GM23338 (cell line): ENCODE results near the gene SLIT1. TPM values are rescaled to one million over a fixed set of nuclear protein-coding genes. Genes with fewer than 3 reads are reported as not detected.
A peak's percentile ranks its signal among the peaks of the same experiment; 100 is the strongest.

Source experiments
- ATAC-seq: fragments of 200-7000 bp; cut with Tn5 transposase; 3 replicates; pipeline ENCODE4 v1.9.1; 2020
- DNase-seq: peaks from one replicate; pipeline ENCODE4 v3.0.0-alpha.2; 2015; ENCODE audit warnings: low spot score
- H2AFZ ChIP-seq: fragments of 200-600 bp; sonication (generic); 2 replicates; pipeline ENCODE4 v1.8.0; 2016; ENCODE audit warnings: antibody characterized with exemption, mild to moderate bottlenecking, moderate library complexity
- H3F3A ChIP-seq: fragments of 200-600 bp; sonication (generic); replicated peaks from 2 replicates; pipeline ENCODE4 v1.8.0; 2017; ENCODE audit warnings: antibody characterized with exemption, mixed run types, low read depth
- H3K27ac ChIP-seq: fragments of 200-600 bp; sonication (generic); 2 replicates; pipeline ENCODE4 v1.6.1; 2016; ENCODE audit warnings: low read depth
- H3K27me3 ChIP-seq: fragments of 200-600 bp; sonication (generic); 2 replicates; pipeline ENCODE4 v1.8.0; 2016; ENCODE audit warnings: mild to moderate bottlenecking, mixed run types, moderate library complexity; ENCODE audit not compliant: insufficient read depth
- H3K36me3 ChIP-seq: fragments of 200-600 bp; sonication (generic); 2 replicates; pipeline ENCODE4 v1.8.0; 2016; ENCODE audit warnings: mild to moderate bottlenecking; ENCODE audit not compliant: insufficient read depth
- H3K4me1 ChIP-seq: fragments of 200-600 bp; sonication (generic); 2 replicates; pipeline ENCODE4 v1.8.0; 2016; ENCODE audit warnings: mild to moderate bottlenecking, moderate library complexity; ENCODE audit not compliant: insufficient read depth
- H3K4me2 ChIP-seq: fragments of 200-600 bp; sonication (generic); 2 replicates; pipeline ENCODE4 v1.7.1; 2017; ENCODE audit warnings: mixed run types
- H3K4me3 ChIP-seq: fragments of 200-600 bp; sonication (generic); 2 replicates; pipeline ENCODE4 v1.6.1; 2016; ENCODE audit warnings: mixed run types
- H3K79me2 ChIP-seq: fragments of 200-600 bp; sonication (generic); replicated peaks from 2 replicates; pipeline ENCODE4 v1.8.0; 2017; ENCODE audit warnings: mild to moderate bottlenecking; ENCODE audit not compliant: insufficient read depth
- H3K9me2 ChIP-seq: fragments of 200-600 bp; sonication (generic); 2 replicates; pipeline ENCODE4 v1.8.0; 2017; ENCODE audit not compliant: insufficient read depth
- H4K20me1 ChIP-seq: fragments of 200-600 bp; sonication (generic); replicated peaks from 2 replicates; pipeline ENCODE4 v1.8.0; 2017; ENCODE audit warnings: mild to moderate bottlenecking; ENCODE audit not compliant: insufficient read depth
- H3K27ac Mint-ChIP-seq: 2 replicates; pipeline ENCODE4 v1.8.0; 2020; ENCODE audit warnings: inconsistent platforms, mild to moderate bottlenecking, moderate library complexity, mixed read lengths
- H3K27me3 Mint-ChIP-seq: 3 replicates; pipeline ENCODE4 v1.8.0; 2022; ENCODE audit warnings: low read depth, mild to moderate bottlenecking, moderate library complexity, mixed read lengths, inconsistent platforms; ENCODE audit not compliant: insufficient read depth, poor library complexity
- H3K36me3 Mint-ChIP-seq: 3 replicates; pipeline ENCODE4 v1.8.0; 2021; ENCODE audit warnings: low read depth, mild to moderate bottlenecking, inconsistent platforms, moderate library complexity, mixed read lengths
- H3K4me1 Mint-ChIP-seq: 3 replicates; pipeline ENCODE4 v1.8.0; 2020; ENCODE audit warnings: mild to moderate bottlenecking, inconsistent platforms, mixed read lengths
- H3K4me3 Mint-ChIP-seq: 3 replicates; pipeline ENCODE4 v1.8.0; 2021; ENCODE audit warnings: moderate library complexity, mild to moderate bottlenecking, inconsistent platforms, mixed read lengths
- H3K9me3 Mint-ChIP-seq: 3 replicates; pipeline ENCODE4 v1.8.0; 2020; ENCODE audit warnings: moderate library complexity, mild to moderate bottlenecking, inconsistent platforms, mixed read lengths
- CREB1 ChIP-seq: fragments of 250-450 bp; sonication (Bioruptor Pico); IDR thresholded peaks from 2 replicates; pipeline ENCODE4 v1.5.0; 2020; ENCODE audit warnings: low read depth, mild to moderate bottlenecking, moderate library complexity
- JUNB ChIP-seq: IDR thresholded peaks from one replicate; pipeline ENCODE4 v1.6.1; 2016; ENCODE audit warnings: antibody characterized with exemption; ENCODE audit not compliant: unreplicated experiment
- NANOG ChIP-seq: IDR thresholded peaks from 2 replicates; pipeline ENCODE4 v1.6.1; 2016; ENCODE audit warnings: antibody characterized with exemption, borderline replicate concordance
- POLR2AphosphoS5 ChIP-seq: IDR thresholded peaks from 2 replicates; pipeline ENCODE4 v1.6.1; 2016; ENCODE audit warnings: antibody characterized with exemption, low read depth
- STAT1 ChIP-seq: IDR thresholded peaks from one replicate; pipeline ENCODE4 v1.6.1; 2016; ENCODE audit warnings: antibody characterized with exemption; ENCODE audit not compliant: unreplicated experiment
- ZNF114 ChIP-seq: fragments of 250-450 bp; sonication (Bioruptor Pico); IDR thresholded peaks from 2 replicates; pipeline ENCODE4 v1.5.0; 2020; ENCODE audit warnings: mild to moderate bottlenecking, moderate library complexity
- ZNF331 ChIP-seq: fragments of 250-450 bp; sonication (Bioruptor Pico); IDR thresholded peaks from 2 replicates; pipeline ENCODE4 v1.5.0; 2020; ENCODE audit warnings: low read depth, mild to moderate bottlenecking, moderate library complexity
- polyA plus RNA-seq: library from polyadenylated mRNA; unstranded; fragments of >200 nt; fragmentation: Nextera tagmentation; extraction: Ambion mirVana; gene quantifications from 2 replicates; pipeline ENCODE4 v1.2.1, GENCODE V29; 2016
- total RNA-seq: library from RNA; depleted of rRNA; stranded (reverse); fragments of >200 nt; shearing (Covaris generic); gene quantifications from 2 replicates; pipeline ENCODE4 v1.2.3, GENCODE V29; 2014
- TF ChIP-seq, protein P1 (sequence below): IDR thresholded peaks from one replicate; pipeline ENCODE4 v1.6.1; 2018; ENCODE audit warnings: antibody characterized with exemption; ENCODE audit not compliant: unreplicated experiment
- TF ChIP-seq, protein P2 (sequence below): IDR thresholded peaks from 2 replicates; pipeline ENCODE4 v1.6.1; 2016; ENCODE audit warnings: antibody characterized with exemption
- TF ChIP-seq, protein P3 (sequence below): fragments of 250-450 bp; sonication (Bioruptor Pico); IDR thresholded peaks from 2 replicates; pipeline ENCODE4 v1.5.0; 2020; ENCODE audit warnings: mild to moderate bottlenecking, moderate library complexity

SLIT1 gene
- total and polyA plus RNA-seq, 2 experiments from 2014 or later: 0.76 to 1.7 TPM

DNA sequence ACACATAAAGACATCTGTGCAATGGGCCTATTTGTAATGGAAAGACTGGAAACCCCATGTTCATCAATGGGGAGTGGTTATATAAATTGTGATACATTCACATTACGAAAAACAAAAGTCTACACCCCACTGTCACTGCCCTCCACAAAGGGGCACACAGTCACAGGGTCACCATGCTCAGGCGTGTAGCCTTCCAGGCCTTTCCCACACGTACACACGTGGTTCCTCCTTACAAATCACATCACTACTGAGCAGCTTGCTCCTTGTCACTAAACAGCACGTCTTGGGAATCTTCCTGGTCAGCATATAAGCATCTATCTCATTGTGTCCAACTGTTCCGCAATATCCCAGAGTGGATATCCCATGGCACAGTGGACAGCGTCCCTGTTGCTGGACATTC lies 163.1 kb downstream of the SLIT1 start (continued):
- TF ChIP-seq, protein P1, sequence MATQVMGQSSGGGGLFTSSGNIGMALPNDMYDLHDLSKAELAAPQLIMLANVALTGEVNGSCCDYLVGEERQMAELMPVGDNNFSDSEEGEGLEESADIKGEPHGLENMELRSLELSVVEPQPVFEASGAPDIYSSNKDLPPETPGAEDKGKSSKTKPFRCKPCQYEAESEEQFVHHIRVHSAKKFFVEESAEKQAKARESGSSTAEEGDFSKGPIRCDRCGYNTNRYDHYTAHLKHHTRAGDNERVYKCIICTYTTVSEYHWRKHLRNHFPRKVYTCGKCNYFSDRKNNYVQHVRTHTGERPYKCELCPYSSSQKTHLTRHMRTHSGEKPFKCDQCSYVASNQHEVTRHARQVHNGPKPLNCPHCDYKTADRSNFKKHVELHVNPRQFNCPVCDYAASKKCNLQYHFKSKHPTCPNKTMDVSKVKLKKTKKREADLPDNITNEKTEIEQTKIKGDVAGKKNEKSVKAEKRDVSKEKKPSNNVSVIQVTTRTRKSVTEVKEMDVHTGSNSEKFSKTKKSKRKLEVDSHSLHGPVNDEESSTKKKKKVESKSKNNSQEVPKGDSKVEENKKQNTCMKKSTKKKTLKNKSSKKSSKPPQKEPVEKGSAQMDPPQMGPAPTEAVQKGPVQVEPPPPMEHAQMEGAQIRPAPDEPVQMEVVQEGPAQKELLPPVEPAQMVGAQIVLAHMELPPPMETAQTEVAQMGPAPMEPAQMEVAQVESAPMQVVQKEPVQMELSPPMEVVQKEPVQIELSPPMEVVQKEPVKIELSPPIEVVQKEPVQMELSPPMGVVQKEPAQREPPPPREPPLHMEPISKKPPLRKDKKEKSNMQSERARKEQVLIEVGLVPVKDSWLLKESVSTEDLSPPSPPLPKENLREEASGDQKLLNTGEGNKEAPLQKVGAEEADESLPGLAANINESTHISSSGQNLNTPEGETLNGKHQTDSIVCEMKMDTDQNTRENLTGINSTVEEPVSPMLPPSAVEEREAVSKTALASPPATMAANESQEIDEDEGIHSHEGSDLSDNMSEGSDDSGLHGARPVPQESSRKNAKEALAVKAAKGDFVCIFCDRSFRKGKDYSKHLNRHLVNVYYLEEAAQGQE: no peak
- TF ChIP-seq, protein P2, sequence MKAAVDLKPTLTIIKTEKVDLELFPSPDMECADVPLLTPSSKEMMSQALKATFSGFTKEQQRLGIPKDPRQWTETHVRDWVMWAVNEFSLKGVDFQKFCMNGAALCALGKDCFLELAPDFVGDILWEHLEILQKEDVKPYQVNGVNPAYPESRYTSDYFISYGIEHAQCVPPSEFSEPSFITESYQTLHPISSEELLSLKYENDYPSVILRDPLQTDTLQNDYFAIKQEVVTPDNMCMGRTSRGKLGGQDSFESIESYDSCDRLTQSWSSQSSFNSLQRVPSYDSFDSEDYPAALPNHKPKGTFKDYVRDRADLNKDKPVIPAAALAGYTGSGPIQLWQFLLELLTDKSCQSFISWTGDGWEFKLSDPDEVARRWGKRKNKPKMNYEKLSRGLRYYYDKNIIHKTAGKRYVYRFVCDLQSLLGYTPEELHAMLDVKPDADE: no peak
- no peak for TF ChIP-seq JUNB
- TF ChIP-seq CREB1 (CRISPR knock-in tag): no peak

DNA sequence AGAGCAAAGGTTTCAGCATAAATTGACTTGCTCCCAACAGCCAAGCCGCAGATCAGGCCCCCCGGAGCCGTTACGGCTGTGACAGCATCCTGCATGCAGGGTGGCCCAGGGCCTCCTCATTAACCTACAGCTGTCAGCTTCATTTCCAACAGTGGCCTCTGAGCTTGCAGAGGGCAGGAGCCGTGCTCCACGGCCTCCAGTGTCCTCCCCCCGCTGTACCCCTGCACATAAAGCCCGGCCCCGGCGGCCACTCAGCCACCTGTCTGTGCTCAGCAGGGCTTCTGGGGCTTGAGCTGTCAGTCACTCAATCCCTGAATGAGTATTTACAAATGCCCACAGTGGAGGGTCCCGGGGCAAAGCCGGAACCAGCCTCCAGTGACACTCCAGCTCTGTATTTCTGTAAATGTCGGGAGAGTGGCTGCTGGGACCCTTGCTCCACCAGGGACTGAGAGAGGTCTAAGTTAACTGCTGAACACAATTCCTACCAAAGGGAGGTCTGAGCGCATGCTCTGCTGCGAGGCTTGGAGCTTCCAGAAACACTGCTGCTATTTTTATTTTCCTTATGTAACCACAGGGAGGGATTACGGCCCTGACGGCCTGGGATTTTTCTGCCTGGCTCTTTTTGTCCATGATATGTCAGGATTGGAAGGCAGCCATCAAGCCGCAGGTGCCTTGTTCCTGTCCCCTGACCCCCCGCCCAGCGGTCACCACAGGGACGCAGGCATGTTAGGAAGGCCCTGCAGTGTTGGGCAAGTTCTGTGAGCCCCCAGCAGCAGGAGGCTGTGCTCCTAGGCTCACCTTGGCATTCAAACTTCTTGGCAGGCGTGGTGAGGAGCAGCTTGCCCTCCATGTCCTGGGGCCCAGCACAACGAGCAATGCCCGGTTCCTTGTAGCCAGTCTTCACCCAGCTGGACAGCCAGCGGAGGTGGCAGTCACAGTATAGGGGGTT lies 165.0 kb downstream of the SLIT1 start:
- no peaks in the 10 kb centered on the region for H3K79me2 ChIP-seq
- H3K4me1 ChIP-seq: no peaks in the 10 kb centered on the region
- peaks cover 22% of the 10 kb centered on the region for H3K27me3 Mint-ChIP-seq
- H4K20me1 ChIP-seq: no peaks in the 10 kb centered on the region
- ATAC-seq (peak; percentile 52), DNase-seq (no peak)
- H3K4me1 Mint-ChIP-seq: peaks cover 21% of the 10 kb centered on the region
- H3K4me2 ChIP-seq: no peak overlapping the region
- H3F3A ChIP-seq: no peaks in the 10 kb centered on the region
- H3K36me3 Mint-ChIP-seq: no peaks in the 10 kb centered on the region
- 0 out of 2 replicates have a peak overlapping the region, but pooled peaks have one; percentile 18 for H2AFZ ChIP-seq
- no peak overlapping the region for H3K4me3 ChIP-seq
- H3K27ac Mint-ChIP-seq: no peak overlapping the region
- H3K4me3 Mint-ChIP-seq: no peak overlapping the region
- H3K27me3 ChIP-seq: no peaks in the 10 kb centered on the region
- no peaks in the 10 kb centered on the region for H3K9me2 ChIP-seq
- H3K9me3 Mint-ChIP-seq: no peaks in the 10 kb centered on the region
- no peaks in the 10 kb centered on the region for H3K36me3 ChIP-seq
- no peak overlapping the region for H3K27ac ChIP-seq
- TF ChIP-seq, protein P3, sequence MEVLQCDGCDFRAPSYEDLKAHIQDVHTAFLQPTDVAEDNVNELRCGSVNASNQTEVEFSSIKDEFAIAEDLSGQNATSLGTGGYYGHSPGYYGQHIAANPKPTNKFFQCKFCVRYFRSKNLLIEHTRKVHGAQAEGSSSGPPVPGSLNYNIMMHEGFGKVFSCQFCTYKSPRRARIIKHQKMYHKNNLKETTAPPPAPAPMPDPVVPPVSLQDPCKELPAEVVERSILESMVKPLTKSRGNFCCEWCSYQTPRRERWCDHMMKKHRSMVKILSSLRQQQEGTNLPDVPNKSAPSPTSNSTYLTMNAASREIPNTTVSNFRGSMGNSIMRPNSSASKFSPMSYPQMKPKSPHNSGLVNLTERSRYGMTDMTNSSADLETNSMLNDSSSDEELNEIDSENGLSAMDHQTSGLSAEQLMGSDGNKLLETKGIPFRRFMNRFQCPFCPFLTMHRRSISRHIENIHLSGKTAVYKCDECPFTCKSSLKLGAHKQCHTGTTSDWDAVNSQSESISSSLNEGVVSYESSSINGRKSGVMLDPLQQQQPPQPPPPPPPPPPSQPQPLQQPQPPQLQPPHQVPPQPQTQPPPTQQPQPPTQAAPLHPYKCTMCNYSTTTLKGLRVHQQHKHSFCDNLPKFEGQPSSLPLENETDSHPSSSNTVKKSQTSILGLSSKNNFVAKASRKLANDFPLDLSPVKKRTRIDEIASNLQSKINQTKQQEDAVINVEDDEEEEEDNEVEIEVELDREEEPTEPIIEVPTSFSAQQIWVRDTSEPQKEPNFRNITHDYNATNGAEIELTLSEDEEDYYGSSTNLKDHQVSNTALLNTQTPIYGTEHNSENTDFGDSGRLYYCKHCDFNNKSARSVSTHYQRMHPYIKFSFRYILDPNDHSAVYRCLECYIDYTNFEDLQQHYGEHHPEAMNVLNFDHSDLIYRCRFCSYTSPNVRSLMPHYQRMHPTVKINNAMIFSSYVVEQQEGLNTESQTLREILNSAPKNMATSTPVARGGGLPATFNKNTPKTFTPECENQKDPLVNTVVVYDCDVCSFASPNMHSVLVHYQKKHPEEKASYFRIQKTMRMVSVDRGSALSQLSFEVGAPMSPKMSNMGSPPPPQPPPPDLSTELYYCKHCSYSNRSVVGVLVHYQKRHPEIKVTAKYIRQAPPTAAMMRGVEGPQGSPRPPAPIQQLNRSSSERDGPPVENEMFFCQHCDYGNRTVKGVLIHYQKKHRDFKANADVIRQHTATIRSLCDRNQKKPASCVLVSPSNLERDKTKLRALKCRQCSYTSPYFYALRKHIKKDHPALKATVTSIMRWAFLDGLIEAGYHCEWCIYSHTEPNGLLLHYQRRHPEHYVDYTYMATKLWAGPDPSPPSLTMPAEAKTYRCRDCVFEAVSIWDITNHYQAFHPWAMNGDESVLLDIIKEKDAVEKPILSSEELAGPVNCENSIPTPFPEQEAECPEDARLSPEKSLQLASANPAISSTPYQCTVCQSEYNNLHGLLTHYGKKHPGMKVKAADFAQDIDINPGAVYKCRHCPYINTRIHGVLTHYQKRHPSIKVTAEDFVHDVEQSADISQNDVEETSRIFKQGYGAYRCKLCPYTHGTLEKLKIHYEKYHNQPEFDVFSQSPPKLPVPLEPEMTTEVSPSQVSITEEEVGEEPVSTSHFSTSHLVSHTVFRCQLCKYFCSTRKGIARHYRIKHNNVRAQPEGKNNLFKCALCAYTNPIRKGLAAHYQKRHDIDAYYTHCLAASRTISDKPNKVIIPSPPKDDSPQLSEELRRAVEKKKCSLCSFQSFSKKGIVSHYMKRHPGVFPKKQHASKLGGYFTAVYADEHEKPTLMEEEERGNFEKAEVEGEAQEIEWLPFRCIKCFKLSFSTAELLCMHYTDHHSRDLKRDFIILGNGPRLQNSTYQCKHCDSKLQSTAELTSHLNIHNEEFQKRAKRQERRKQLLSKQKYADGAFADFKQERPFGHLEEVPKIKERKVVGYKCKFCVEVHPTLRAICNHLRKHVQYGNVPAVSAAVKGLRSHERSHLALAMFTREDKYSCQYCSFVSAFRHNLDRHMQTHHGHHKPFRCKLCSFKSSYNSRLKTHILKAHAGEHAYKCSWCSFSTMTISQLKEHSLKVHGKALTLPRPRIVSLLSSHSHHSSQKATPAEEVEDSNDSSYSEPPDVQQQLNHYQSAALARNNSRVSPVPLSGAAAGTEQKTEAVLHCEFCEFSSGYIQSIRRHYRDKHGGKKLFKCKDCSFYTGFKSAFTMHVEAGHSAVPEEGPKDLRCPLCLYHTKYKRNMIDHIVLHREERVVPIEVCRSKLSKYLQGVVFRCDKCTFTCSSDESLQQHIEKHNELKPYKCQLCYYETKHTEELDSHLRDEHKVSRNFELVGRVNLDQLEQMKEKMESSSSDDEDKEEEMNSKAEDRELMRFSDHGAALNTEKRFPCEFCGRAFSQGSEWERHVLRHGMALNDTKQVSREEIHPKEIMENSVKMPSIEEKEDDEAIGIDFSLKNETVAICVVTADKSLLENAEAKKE (CRISPR knock-in tag): no peak
- TF ChIP-seq POLR2AphosphoS5 (no peak), ZNF114 (CRISPR knock-in tag) (no peak), STAT1 (no peak), ZNF331 (CRISPR knock-in tag) (no peak), NANOG (no peak), JUNB (no peak)
